Liver (tissue), 9 donors: ENCODE results near the gene SH2B3. TPM values are rescaled to one million over a fixed set of nuclear protein-coding genes. Genes with fewer than 3 reads are reported as not detected.

Experiments
- DNase-seq: peaks from one replicate; pipeline ENCODE4 v3.0.0-alpha.2; 2017; ENCODE audit warnings: low spot score
- H3K27ac ChIP-seq, 2 donors: one replicate each; pipeline ENCODE4 v1.7.0; 2013; ENCODE audit warnings: inconsistent platforms in 2 of 2, low read length in 2 of 2, control low read depth in 1 of 2, low read depth in 1 of 2, mild to moderate bottlenecking in 1 of 2
- H3K27me3 ChIP-seq, 4 donors: one replicate each; pipeline versions ENCODE4 v1.6.1 to v1.7.0; 2013; ENCODE audit warnings: low read length in 3 of 4, inconsistent platforms in 1 of 4, mild to moderate bottlenecking in 1 of 4, moderate library complexity in 1 of 4; ENCODE audit not compliant: control insufficient read depth in 4 of 4, insufficient read depth in 4 of 4
- H3K36me3 ChIP-seq, 4 donors: one replicate each; pipeline versions ENCODE4 v1.6.1 to v1.7.0; 2013; ENCODE audit warnings: low read length in 3 of 4, mild to moderate bottlenecking in 3 of 4, low read depth in 1 of 4, moderate library complexity in 1 of 4; ENCODE audit not compliant: control insufficient read depth in 4 of 4, insufficient read depth in 3 of 4
- H3K4me1 ChIP-seq, 4 donors: one replicate each; pipeline versions ENCODE4 v1.6.1 to v1.7.0; 2013; ENCODE audit warnings: low read length in 3 of 4, mild to moderate bottlenecking in 3 of 4, moderate library complexity in 1 of 4; ENCODE audit not compliant: control insufficient read depth in 4 of 4, insufficient read depth in 4 of 4
- H3K4me3 ChIP-seq, 3 donors: one replicate each; pipeline versions ENCODE4 v1.6.1 to v1.7.0; 2013; ENCODE audit warnings: low read length in 3 of 3, control low read depth in 1 of 3, low read depth in 1 of 3, mild to moderate bottlenecking in 1 of 3
- H3K9ac ChIP-seq, 2 donors: one replicate each; pipeline ENCODE4 v1.7.0; 2013; ENCODE audit warnings: low read length in 2 of 2, mild to moderate bottlenecking in 2 of 2, moderate library complexity in 2 of 2, control low read depth in 1 of 2, low read depth in 1 of 2
- H3K9me3 ChIP-seq, 4 donors: one replicate each; pipeline versions ENCODE4 v1.6.1 to v1.7.0; 2013; ENCODE audit warnings: low read length in 3 of 4; ENCODE audit not compliant: control insufficient read depth in 4 of 4
- EGR1 ChIP-seq, 2 donors: IDR thresholded peaks; 2 replicates each; pipeline ENCODE4 v1.6.1; 2016 to 2018; ENCODE audit warnings: antibody characterized with exemption in 2 of 2, low read depth in 2 of 2
- FOXA1 ChIP-seq: IDR thresholded peaks from 2 replicates; pipeline ENCODE4 v1.6.1; 2016; ENCODE audit warnings: antibody characterized with exemption
- FOXA2 ChIP-seq: IDR thresholded peaks from 2 replicates; pipeline ENCODE4 v1.6.1; 2016; ENCODE audit warnings: antibody characterized with exemption
- GABPA ChIP-seq, 2 donors: IDR thresholded peaks in 1 of 2; conservative IDR thresholded peaks in 1 of 2; 2 replicates each; pipeline ENCODE4 v1.6.1; 2016; ENCODE audit warnings: antibody characterized with exemption in 2 of 2, mild to moderate bottlenecking in 1 of 2, moderate library complexity in 1 of 2
- HNF4A ChIP-seq, 2 donors: conservative IDR thresholded peaks; 2 replicates each; pipeline ENCODE4 v1.6.1; 2016; ENCODE audit warnings: antibody characterized with exemption in 2 of 2, mild to moderate bottlenecking in 2 of 2
- HNF4G ChIP-seq: IDR thresholded peaks from 2 replicates; pipeline ENCODE4 v1.6.1; 2016; ENCODE audit warnings: antibody characterized with exemption
- JUND ChIP-seq, 2 donors: IDR thresholded peaks; 2 replicates each; pipeline ENCODE4 v1.6.1; 2016; ENCODE audit warnings: antibody characterized with exemption in 2 of 2
- NR2F2 ChIP-seq: IDR thresholded peaks from 2 replicates; pipeline ENCODE4 v1.6.1; 2016; ENCODE audit warnings: antibody characterized with exemption
- RAD21 ChIP-seq, 2 donors: IDR thresholded peaks; 2 replicates each; pipeline ENCODE4 v1.6.1; 2016; ENCODE audit warnings: antibody characterized with exemption in 2 of 2, mild to moderate bottlenecking in 2 of 2
- RXRA ChIP-seq, 2 donors: IDR thresholded peaks; 2 replicates each; pipeline ENCODE4 v1.6.1; 2017 to 2018; ENCODE audit warnings: antibody characterized with exemption in 2 of 2, mild to moderate bottlenecking in 1 of 2
- SP1 ChIP-seq: IDR thresholded peaks from 2 replicates; pipeline ENCODE4 v1.6.1; 2018; ENCODE audit warnings: antibody characterized with exemption, mild to moderate bottlenecking
- TAF1 ChIP-seq: conservative IDR thresholded peaks from 2 replicates; pipeline ENCODE4 v1.6.1; 2016; ENCODE audit warnings: antibody characterized with exemption, mild to moderate bottlenecking
- YY1 ChIP-seq: IDR thresholded peaks from 2 replicates; pipeline ENCODE4 v1.6.1; 2016; ENCODE audit warnings: antibody characterized with exemption, mild to moderate bottlenecking
- WGBS: extraction: QIAGEN DNeasy Blood & Tissue Kit; methylation state at CpG from one replicate; pipeline ENCODE4 v1.1.7; 2013; 5-methylcytosine and 5-hydroxymethylcytosine counted together
- polyA plus RNA-seq, 2 donors: library from polyadenylated mRNA; stranded (reverse) in 1 of 2; unstranded in 1 of 2; fragments of 200-250 nt in 1 of 2; fragments of >200 nt in 1 of 2; fragmentation: Nextera tagmentation in 1 of 2; extraction: Ambion mirVana in 1 of 2; gene quantifications; one replicate each; pipeline versions ENCODE4 v1.2.1 to v1.2.3, GENCODE V29; 2013 to 2015
- total RNA-seq, 2 donors: library from RNA; depleted of rRNA; stranded (reverse); fragments of >200 nt; gene quantifications; one replicate each; pipeline ENCODE4 v1.2.3, GENCODE V29; 2014
- TF ChIP-seq, protein P1 (sequence below): fragments of 150-350 bp; IDR thresholded peaks from 2 replicates; pipeline ENCODE4 v1.5.1; 2017; ENCODE audit warnings: improper control_type of control experiment, low read depth, low read length; ENCODE audit not compliant: missing input control
- TF ChIP-seq, protein P2 (sequence below): IDR thresholded peaks from 2 replicates; pipeline ENCODE4 v1.6.1; 2016; ENCODE audit warnings: antibody characterized with exemption
- TF ChIP-seq, protein P3 (sequence below): IDR thresholded peaks from 2 replicates; pipeline ENCODE4 v1.6.1; 2016; ENCODE audit warnings: antibody characterized with exemption
- TF ChIP-seq, protein P4 (sequence below): IDR thresholded peaks from 2 replicates; pipeline ENCODE4 v1.6.1; 2016; ENCODE audit warnings: antibody characterized with exemption
- TF ChIP-seq, protein P5 (sequence below): IDR thresholded peaks from 2 replicates; pipeline ENCODE4 v1.6.1; 2016; ENCODE audit warnings: antibody characterized with exemption, mild to moderate bottlenecking
- donor health status: healthy.
- donor health status: healthy.
- donor health status: healthy.
- donor health status: healthy.
- donor health status: healthy.

SH2B3 gene
- total and polyA plus RNA-seq, 4 donors, result 4.4 to 18.7 (median 8.8) TPM

DNA sequence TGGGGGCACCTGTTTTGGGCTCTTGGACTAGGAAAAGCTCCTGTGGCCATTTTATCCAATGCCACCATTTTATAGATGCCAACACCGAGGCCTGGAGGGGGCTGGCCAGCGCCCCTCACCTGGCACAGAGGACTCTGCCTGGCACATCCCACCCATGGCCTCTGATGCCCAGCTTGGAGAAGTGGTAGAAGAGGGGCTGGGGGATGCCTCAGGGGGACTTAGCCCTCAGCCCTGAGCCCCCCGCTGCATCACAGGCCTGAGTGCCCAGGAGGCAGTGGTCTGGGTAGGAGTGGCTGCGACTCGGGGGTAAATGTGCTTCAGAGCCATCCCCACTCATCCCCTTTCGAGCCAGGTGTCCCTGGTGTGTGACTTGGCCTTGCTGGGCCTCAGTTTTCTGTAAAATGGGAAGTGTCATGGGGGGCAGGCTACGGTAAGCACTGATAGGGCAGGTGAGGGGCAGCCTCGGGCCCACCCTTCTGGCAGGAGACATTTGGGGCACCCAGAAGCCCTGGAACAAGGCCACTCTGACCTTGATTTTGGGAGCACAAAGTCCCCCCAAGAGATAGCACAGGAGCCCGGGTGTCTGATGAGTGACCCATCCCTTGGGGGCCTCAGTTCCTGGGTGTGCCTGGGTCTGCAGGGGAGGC lies 22.5 kb downstream of the SH2B3 start (continued):
- TF ChIP-seq, protein P1, sequence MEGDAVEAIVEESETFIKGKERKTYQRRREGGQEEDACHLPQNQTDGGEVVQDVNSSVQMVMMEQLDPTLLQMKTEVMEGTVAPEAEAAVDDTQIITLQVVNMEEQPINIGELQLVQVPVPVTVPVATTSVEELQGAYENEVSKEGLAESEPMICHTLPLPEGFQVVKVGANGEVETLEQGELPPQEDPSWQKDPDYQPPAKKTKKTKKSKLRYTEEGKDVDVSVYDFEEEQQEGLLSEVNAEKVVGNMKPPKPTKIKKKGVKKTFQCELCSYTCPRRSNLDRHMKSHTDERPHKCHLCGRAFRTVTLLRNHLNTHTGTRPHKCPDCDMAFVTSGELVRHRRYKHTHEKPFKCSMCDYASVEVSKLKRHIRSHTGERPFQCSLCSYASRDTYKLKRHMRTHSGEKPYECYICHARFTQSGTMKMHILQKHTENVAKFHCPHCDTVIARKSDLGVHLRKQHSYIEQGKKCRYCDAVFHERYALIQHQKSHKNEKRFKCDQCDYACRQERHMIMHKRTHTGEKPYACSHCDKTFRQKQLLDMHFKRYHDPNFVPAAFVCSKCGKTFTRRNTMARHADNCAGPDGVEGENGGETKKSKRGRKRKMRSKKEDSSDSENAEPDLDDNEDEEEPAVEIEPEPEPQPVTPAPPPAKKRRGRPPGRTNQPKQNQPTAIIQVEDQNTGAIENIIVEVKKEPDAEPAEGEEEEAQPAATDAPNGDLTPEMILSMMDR, result no peak
- TF ChIP-seq HNF4A (conservative IDR thresholded peaks at IDR 0.05) (no peak), RAD21 (IDR thresholded peaks at IDR 0.05) (no peak), FOXA2 (no peak), GABPA (IDR thresholded peaks at IDR 0.05 in 1 of 2, conservative IDR thresholded peaks at IDR 0.05 in 1 of 2) (no peak), HNF4G (no peak), EGR1 (IDR thresholded peaks at IDR 0.05; ENCODE audit: low read depth in 2 of 2) (no peak), NR2F2 (no peak), TAF1 (no peak), FOXA1 (no peak)
- TF ChIP-seq, protein P2, sequence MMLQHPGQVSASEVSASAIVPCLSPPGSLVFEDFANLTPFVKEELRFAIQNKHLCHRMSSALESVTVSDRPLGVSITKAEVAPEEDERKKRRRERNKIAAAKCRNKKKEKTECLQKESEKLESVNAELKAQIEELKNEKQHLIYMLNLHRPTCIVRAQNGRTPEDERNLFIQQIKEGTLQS, result no peak

DNA sequence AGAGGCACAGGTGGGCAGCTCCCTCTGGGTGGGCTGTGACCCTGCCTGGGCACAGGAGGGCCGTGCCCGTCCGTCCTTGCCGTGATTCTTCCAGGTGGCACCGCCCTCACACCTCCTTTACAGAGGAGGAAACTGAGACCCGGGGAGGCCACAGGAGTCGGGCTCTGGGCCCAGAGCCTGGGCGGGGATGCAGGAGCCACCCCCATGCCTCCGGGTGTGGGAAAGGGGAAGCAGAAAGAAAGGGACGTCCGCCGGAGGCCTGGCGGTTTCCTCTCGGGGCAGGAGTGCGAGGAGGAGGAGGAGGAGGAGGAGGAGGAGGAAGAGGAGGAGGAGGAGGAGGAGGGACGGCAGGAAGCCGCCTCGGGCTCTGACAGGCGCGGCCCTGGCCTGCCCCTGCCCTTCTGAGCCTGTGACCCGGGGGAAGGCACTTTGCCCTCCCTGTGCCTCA lies 23.0 kb downstream of the SH2B3 start:
- no peak for TF ChIP-seq FOXA1
- TF ChIP-seq, protein P1, result no peak
- no peak for TF ChIP-seq FOXA2
- TF ChIP-seq, protein P3, sequence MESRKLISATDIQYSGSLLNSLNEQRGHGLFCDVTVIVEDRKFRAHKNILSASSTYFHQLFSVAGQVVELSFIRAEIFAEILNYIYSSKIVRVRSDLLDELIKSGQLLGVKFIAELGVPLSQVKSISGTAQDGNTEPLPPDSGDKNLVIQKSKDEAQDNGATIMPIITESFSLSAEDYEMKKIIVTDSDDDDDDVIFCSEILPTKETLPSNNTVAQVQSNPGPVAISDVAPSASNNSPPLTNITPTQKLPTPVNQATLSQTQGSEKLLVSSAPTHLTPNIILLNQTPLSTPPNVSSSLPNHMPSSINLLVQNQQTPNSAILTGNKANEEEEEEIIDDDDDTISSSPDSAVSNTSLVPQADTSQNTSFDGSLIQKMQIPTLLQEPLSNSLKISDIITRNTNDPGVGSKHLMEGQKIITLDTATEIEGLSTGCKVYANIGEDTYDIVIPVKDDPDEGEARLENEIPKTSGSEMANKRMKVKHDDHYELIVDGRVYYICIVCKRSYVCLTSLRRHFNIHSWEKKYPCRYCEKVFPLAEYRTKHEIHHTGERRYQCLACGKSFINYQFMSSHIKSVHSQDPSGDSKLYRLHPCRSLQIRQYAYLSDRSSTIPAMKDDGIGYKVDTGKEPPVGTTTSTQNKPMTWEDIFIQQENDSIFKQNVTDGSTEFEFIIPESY, result no peak
- no peak for TF ChIP-seq GABPA (IDR thresholded peaks at IDR 0.05 in 1 of 2, conservative IDR thresholded peaks at IDR 0.05 in 1 of 2)
- TF ChIP-seq, protein P2, result no peak
- TF ChIP-seq RAD21 (IDR thresholded peaks at IDR 0.05), result no peak
- TF ChIP-seq JUND (IDR thresholded peaks at IDR 0.05), result no peak
- TF ChIP-seq, protein P4, sequence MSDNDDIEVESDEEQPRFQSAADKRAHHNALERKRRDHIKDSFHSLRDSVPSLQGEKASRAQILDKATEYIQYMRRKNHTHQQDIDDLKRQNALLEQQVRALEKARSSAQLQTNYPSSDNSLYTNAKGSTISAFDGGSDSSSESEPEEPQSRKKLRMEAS, result no peak
- TF ChIP-seq YY1, result no peak
- no peak for TF ChIP-seq EGR1 (IDR thresholded peaks at IDR 0.05; ENCODE audit: low read depth in 2 of 2)
- TF ChIP-seq NR2F2, result no peak
- no peak for TF ChIP-seq SP1
- no peak for TF ChIP-seq TAF1
- TF ChIP-seq RXRA (IDR thresholded peaks at IDR 0.05), result no peak
- no peak for TF ChIP-seq HNF4G
- no peak for TF ChIP-seq HNF4A (conservative IDR thresholded peaks at IDR 0.05)
- TF ChIP-seq, protein P5, sequence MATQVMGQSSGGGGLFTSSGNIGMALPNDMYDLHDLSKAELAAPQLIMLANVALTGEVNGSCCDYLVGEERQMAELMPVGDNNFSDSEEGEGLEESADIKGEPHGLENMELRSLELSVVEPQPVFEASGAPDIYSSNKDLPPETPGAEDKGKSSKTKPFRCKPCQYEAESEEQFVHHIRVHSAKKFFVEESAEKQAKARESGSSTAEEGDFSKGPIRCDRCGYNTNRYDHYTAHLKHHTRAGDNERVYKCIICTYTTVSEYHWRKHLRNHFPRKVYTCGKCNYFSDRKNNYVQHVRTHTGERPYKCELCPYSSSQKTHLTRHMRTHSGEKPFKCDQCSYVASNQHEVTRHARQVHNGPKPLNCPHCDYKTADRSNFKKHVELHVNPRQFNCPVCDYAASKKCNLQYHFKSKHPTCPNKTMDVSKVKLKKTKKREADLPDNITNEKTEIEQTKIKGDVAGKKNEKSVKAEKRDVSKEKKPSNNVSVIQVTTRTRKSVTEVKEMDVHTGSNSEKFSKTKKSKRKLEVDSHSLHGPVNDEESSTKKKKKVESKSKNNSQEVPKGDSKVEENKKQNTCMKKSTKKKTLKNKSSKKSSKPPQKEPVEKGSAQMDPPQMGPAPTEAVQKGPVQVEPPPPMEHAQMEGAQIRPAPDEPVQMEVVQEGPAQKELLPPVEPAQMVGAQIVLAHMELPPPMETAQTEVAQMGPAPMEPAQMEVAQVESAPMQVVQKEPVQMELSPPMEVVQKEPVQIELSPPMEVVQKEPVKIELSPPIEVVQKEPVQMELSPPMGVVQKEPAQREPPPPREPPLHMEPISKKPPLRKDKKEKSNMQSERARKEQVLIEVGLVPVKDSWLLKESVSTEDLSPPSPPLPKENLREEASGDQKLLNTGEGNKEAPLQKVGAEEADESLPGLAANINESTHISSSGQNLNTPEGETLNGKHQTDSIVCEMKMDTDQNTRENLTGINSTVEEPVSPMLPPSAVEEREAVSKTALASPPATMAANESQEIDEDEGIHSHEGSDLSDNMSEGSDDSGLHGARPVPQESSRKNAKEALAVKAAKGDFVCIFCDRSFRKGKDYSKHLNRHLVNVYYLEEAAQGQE, result no peak
- Histone ChIP-seq H3K27me3 (no peaks in the 10 kb centered on the region), H3K36me3 (no peaks in the 10 kb centered on the region), H3K9me3 (no peaks in the 10 kb centered on the region), H3K27ac (peak overlapping the region; percentile 92 to 94), H3K4me3 (no peak overlapping the region), H3K4me1 (peaks cover 31 to 70% (median 54%) of the 10 kb centered on the region in 4 donors), H3K9ac (no peak overlapping the region)
- 62% methylated on average over 19 of the region's 21 CpGs for WGBS
- DNase-seq, result no peak
